GM18511 (cell line): Measurements from ENCODE around the gene CCR6.
"Not testable (repeated sequence)": the region's sequence is repeated elsewhere in the genome, so short reads cannot be mapped to it uniquely, and the experiment has no call there.

Experiments used
- ATAC-seq: cut with Tn5 transposase; IDR thresholded peaks from one replicate; pipeline ENCODE4 v1.9.1; 2021; ENCODE audit warnings: mild to moderate bottlenecking, moderate library complexity; ENCODE audit not compliant: unreplicated experiment

Gene CCR6

DNA sequence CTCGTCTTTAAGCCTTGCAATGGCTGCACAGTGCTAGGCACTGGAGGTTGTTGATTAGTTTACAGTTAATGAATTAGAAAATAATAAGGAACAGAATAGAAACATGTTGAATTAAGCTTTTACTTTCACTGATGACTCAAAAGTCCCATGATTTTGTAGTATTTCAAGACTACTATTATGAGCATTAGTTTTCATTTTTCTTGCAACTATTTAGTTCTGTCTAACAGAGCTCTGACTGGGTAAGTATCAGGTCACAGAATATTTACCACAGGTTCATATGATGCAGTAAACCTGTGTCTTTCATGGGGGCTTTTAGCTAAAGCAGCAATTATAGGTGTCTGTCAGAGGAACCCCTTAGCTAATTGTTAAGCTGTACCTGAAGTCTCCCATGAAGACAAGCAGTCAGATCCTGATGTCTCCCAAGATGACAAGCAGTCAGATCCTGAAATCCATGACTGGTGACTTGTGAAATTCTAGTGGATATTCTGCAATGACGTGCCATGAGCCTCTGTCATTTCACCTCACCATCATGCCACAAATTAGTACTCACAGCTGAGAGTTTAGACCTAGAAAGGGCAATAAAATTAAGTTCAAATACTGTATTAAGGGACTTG lies 43.1 kb downstream of the CCR6 start:
- ATAC-seq: no peak

DNA sequence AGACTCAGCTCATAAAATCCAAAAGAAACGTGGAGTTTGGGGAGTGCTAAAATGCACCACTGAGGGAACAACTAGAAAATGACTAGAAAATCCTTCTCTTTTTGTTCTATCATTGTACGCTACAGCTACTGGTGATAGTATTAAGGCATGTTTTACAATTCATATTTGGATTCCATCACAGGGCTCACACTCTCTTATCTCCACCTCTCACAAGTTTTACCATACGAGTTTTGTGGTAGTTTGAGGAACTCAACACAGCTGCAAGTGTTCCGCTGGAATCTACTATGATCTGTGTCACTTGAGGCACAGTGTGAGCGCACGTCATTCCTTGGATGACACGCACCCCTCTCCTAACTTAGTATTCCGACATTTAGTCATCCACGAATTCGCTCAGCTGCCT lies 44.8 kb downstream of the CCR6 start:
- ATAC-seq: not testable (repeated sequence)

DNA sequence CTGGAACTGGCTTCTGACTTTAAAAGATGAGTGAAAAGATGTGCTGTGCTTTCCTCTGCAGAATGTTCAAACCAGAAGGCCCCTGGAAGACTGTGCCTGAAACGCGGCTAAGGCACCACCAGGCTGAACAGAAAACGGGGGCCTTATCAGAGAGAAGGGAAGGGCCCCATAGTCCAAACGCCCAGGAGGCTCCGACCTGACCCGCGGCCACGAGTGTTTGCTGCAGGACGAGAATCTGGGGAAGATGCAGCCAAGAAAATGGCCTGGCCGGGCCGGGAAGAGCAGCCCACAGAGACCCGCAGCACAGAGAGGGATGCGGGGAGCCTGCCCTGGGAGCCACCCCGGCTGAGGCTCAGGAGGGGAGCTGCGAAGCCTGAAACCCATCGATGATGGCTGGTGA lies 45.4 kb downstream of the CCR6 start:
- ATAC-seq: not testable (repeated sequence)

DNA sequence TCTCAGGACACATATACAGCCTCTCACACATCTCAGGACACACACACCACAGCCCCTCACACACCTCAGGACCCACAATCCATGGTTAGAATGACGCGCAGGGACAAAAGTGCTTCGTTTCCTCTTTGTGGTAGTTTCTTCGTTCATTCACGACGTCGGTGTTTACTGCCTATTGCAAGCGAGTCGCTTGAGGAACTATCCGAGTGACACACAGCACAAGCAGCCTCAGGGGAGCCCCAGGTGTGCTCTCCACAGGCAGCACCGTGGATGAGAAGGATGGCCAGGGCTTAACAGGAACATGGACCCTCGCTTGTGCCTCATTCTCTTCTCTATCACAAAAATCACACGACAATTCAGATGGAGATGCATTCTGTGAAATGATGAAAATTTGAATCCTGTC lies 47.0 kb downstream of the CCR6 start:
- not testable (repeated sequence) for ATAC-seq

DNA sequence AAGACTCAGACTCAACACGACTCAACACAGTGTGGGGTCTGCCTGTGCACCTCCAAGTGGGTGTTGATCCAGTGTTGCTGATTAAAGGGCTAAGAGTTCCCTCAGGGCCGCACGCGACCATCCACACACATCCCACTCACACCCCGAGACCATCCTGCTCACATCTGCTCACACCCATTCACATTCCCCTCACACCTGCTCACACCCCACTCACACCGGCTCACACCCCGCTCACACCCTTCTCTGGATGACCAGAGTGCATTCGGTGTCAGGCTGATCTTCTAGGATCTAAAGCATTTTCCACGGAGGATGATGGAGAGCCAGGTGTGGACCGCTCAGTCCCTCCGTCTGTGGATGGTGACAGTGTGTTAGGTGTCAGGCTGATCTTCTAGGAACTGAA lies 48.4 kb downstream of the CCR6 start:
- ATAC-seq: not testable (repeated sequence)

DNA sequence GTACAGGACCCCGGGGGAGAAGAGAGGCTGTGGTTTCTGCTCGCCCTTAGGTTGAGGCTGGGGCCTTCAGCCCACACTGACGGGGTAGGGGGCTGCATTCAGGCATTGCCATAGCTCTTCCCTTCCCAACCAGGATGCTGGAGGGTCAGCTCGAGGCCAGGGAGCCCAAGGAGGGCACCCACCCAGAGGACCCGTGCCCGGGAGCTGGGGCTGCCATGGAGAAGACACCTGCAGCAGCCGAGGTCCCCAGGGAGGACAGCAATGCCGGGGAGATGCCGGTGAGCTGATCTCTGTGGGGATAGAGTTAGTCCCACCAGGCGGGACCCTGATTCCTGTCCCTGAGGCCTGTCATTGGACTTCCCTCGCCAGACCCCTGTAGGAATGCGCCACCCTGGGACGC lies 49.1 kb downstream of the CCR6 start:
- not testable (repeated sequence) for ATAC-seq

DNA sequence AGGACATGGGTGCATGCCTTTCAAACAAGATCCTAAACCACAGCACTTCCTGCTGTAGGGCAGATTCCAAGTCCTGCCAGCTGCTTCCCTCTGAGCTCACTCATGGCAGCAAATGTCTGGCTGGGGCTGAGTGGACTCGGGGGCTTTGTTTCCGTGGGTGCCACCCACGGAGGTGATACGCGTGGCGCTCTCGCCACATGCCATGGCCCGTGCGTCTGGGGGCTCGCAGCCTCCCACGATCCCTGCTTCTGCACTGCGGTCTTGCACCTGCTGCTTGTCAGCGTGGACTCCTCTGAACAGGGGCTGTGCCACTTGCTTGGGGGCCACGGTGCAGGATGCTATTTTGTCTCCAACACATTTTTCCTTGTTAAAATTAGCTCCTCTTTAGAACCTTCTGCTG lies 54.4 kb downstream of the CCR6 start:
- ATAC-seq: not testable (repeated sequence)

DNA sequence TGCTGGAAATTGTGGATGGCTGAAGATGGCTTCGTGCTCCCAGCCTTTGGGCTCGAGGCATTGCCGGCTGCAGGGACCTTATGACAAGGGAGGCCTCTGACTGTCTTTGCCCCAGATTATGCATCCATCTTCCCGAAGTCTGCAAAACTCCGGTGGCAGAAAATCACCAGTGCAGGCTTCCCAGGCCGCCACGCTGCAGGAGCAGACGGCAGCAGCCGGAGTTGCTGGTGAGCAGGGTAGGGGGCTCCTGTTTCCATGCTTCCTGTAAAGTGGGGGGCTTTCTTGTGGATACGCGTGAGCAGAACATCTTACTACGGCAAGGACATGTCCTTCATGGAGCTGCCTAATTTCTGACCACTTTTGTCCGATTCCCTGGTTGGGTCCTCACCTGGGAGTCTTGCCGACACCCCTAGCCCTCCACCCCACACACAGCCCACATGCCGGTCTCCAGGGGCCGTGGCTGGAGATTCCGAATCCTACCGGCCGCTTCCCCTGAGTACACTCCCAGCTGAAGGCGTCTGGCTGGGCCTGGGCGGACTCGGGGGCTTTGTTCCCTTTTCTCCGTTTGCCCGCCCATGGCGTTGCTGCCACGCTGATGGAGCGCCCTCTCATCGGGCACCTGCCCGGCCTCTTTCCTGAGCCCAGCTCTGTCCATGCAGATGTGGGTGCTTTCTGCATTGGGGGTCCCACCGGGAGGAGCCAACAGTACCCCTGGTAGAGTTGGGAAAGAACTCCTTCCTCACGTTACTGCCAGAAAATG lies 56.2 kb downstream of the CCR6 start:
- not testable (repeated sequence) for ATAC-seq

DNA sequence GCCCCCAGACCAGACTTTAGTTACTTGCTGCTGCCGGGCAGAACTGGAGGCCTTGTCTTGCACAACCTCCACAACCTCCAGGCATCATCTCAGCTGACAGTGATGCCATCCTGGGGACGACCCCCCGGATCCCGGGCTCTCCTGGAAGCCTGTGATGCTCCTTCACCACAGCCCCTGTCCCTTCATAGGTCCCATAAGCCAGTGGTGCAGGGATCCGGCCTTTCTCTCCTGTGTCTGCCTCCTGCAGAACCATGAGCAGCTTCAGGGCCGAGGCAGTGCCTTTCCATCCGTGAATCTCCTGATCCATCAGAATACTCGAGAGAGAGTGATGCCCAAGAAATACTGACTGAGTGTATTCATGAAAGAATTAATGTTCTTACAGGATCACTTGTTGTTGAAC lies 57.2 kb downstream of the CCR6 start:
- ATAC-seq: not testable (repeated sequence)

DNA sequence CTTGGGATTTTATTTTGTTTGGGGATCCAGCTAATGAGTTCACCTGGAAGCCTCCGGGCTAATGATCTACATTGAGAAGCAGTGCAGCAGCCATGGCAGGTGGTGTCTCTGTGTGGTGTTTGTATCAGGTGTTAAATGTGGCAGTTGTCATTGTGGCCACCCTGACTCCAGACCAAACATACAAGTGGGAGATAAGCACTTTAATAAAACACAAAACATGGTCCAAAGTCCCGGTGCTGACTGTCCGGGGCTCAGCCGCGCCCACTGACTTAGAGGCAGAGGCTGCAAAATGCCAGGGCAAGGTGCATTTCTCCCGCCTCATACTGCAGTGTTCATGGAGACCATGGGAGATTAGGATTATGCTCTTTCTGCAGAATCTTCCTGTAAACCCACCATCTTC lies 58.5 kb downstream of the CCR6 start:
- not testable (repeated sequence) for ATAC-seq

DNA sequence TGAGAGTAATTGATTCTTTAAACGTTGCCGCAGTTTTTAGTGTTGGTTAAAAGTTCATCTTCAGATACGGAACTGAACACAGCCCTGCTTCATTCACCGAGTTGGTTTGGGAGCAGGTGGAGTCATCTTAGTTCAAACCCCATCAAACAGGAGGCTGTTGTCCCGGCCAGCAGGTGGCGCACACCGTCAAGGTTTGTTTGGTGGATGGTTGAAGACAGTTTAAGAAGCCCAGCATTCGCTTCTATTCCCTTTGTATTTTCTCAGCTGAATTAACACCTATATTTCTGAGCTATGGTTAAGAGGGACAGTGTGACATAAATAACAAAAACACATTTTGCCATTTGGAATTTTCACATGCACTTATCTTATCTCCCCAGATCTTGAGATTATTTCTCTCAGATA lies 60.0 kb downstream of the CCR6 start:
- peak; percentile 87 for ATAC-seq

DNA sequence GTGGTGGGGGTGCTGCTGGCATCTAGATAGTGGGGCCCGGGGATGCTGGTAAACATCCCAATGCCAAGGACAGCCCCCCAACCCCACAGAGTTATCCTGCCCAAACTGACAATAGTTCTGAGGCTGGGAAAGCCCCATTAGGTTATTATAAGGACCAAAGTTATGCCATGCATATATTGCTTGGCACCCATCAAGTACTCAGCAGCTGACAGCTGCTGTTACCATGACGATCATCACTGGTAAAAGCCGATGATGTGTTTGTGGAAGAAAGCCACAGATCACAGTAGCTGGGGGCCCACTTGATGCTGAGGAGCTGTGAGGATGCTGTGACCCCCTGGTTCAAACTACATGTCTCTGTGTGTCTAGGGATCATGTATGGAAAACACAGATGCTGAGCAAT lies 62.2 kb downstream of the CCR6 start:
- ATAC-seq: not testable (repeated sequence)

DNA sequence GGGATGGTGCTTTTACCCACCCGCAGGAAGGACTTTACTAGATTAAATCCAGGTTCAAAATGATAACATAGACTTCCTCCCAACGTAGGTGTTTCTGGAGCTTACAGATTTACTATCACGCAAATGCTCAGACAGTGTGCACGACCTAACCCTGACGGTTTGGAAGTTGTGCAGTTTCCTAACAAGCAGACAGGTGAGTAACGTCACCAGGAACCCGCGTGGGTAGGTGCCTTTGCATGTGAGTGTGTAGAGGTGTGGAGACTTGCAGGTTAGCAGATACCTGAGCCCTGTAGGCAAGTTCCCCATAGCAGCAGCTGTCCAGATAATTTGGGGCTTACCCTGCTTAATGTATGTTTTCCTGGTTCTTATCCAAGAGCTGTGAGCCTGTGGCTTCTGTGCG lies 64.4 kb downstream of the CCR6 start:
- ATAC-seq: not testable (repeated sequence)
